ENCODE data around the gene LRTM2. TPM values are rescaled to one million over a fixed set of nuclear protein-coding genes. Genes with fewer than 3 reads are reported as not detected.

LRTM2 gene
- total and polyA plus RNA-seq, 9 of the 15 experiments (the other 6 are each of a cell fraction or from before 2014, with no cell fraction given), result 0.09 TPM; not detected in 8

GRCh38 chr12:1845886-1846285 is 25.5 kb downstream of the LRTM2 start:
- no peak for DNase-seq (ENCODE audit: extremely low read depth in 1 of 4, low spot score in 3 of 4)
- POLR2A ChIA-PET, result no interaction called here
- WGBS (ENCODE audit: insufficient coverage, low coverage, missing lambda C conversion rate), result 6% methylated on average over 5 of the region's 5 CpGs
- in situ Hi-C loops (cut with MboI) (no loop called here), intact Hi-C loops (cut with micrococcal nuclease) (no loop called here)
- H3K9me1 ChIP-seq (ENCODE audit: control insufficient read depth, insufficient read depth, low read length), result no peaks in the 10 kb centered on the region
- no peak overlapping the region for H3K27ac ChIP-seq (ENCODE audit: extremely low read depth, low read depth, low read length)
- CTCF ChIA-PET (ENCODE audit: low intra/inter-chr PET ratio), result no interaction called here
- no peak overlapping the region for H2AFZ ChIP-seq (ENCODE audit: low read depth, low read length)
- H3K9me3 ChIP-seq (replicated peaks; ENCODE audit: control insufficient read depth, insufficient read depth, low read depth, low read length), result no peaks in the 10 kb centered on the region
- H3K36me3 ChIP-seq (ENCODE audit: control insufficient read depth, insufficient read depth, low read length), result no peaks in the 10 kb centered on the region
- H3K79me2 ChIP-seq (ENCODE audit: control insufficient read depth, insufficient read depth, low read length), result no peaks in the 10 kb centered on the region
- peaks cover 0 to 7% of the 10 kb centered on the region in 2 experiments; a peak in 2 of 5 replicates for H3K4me1 ChIP-seq (replicated peaks in 1 of 2; ENCODE audit: control insufficient read depth in 2 of 2, insufficient read depth in 2 of 2, low read length in 2 of 2)
- ATAC-seq, result no peak
- no peaks in the 10 kb centered on the region for H4K20me1 ChIP-seq (replicated peaks; ENCODE audit: control insufficient read depth, insufficient read depth, low read length)
- H3K4me2 ChIP-seq (ENCODE audit: insufficient read depth, low read length), result no peak overlapping the region
- H3K9ac ChIP-seq (ENCODE audit: insufficient read depth in 1 of 2, low read depth in 2 of 2, low read length in 2 of 2), result no peak overlapping the region
- no peak for TF ChIP-seq HNRNPUL1 (IDR thresholded peaks at IDR 0.05; ENCODE audit: low read length)
- no peak for TF ChIP-seq ZKSCAN1 (IDR thresholded peaks at IDR 0.05; ENCODE audit: low read depth, low read length)
- TF ChIP-seq PREB (CRISPR knock-in tag; IDR thresholded peaks at IDR 0.05), result no peak
- TF ChIP-seq MED1 (CRISPR knock-in tag; IDR thresholded peaks at IDR 0.05; ENCODE audit: borderline replicate concordance), result no peak
- no peak for TF ChIP-seq HNRNPLL (IDR thresholded peaks at IDR 0.05; ENCODE audit: low read depth, low read length, poor library complexity, severe bottlenecking)
- TF ChIP-seq NFIC (IDR thresholded peaks at IDR 0.05), result no peak
- TF ChIP-seq TEAD2 (tag; IDR thresholded peaks at IDR 0.05), result no peak
- no peak for TF ChIP-seq GTF2B (IDR thresholded peaks at IDR 0.05; ENCODE audit: extremely low read depth, insufficient read length)
- TF ChIP-seq SMARCA5 (IDR thresholded peaks at IDR 0.05), result no peak
- no peak for TF ChIP-seq KLF16 (IDR thresholded peaks at IDR 0.05)
- TF ChIP-seq TCF7L2 (IDR thresholded peaks at IDR 0.05; ENCODE audit: low read depth, low read length), result no peak
- no peak for TF ChIP-seq DDX20 (tag; IDR thresholded peaks at IDR 0.05; ENCODE audit: low read depth)
- no peak for TF ChIP-seq HMGXB4 (CRISPR knock-in tag; IDR thresholded peaks at IDR 0.05)
- TF ChIP-seq ILF3 (IDR thresholded peaks at IDR 0.05; ENCODE audit: borderline replicate concordance), result no peak
- no peak for TF ChIP-seq PRMT5 (CRISPR knock-in tag; IDR thresholded peaks at IDR 0.05)
- no peak for TF ChIP-seq ZBED1 (IDR thresholded peaks at IDR 0.05)
- no peak for TF ChIP-seq ZC3H11A (IDR thresholded peaks at IDR 0.05; ENCODE audit: low read depth, low read length)
- no peak for TF ChIP-seq ZNF23 (CRISPR knock-in tag; IDR thresholded peaks at IDR 0.05)
- no peak for FAIRE-seq
- peaks cover 25 to 50% of the 10 kb centered on the region in 2 experiments; a peak in 4 of 5 replicates for H3K27me3 ChIP-seq (ENCODE audit: control insufficient read depth in 2 of 2, insufficient read depth in 2 of 2, low read length in 2 of 2)
- BruUV-seq (replicated peaks), result no TSS peak
- H3K4me3 ChIP-seq, result no peak overlapping the region

All from K562 (cell line).